PFSK-1 (cell line): ENCODE results near the gene TMOD4.

Source experiments
- FOXP2 ChIP-seq: optimal IDR thresholded peaks from 2 replicates; pipeline ENCODE3; 2011; ENCODE audit warnings: borderline replicate concordance, control low read depth, inconsistent platforms; ENCODE audit not compliant: insufficient read depth; ENCODE audit errors: extremely low read length, extremely low read depth
- POLR2AphosphoS5 ChIP-seq: IDR thresholded peaks from 2 replicates; pipeline ENCODE4 v1.6.1; 2012; ENCODE audit warnings: low read depth, mild to moderate bottlenecking, control low read depth, low read length, moderate library complexity
- REST ChIP-seq, 2 experiments: IDR thresholded peaks; 2 replicates each; pipeline versions ENCODE4 v1.6.1 to v1.8.0; 2011 to 2012; ENCODE audit warnings: low read depth in 2 of 2, low read length in 2 of 2, control low read depth in 1 of 2, inconsistent platforms in 1 of 2, mild to moderate bottlenecking in 1 of 2, moderate library complexity in 1 of 2; ENCODE audit not compliant: insufficient read depth in 1 of 2
- SIN3A ChIP-seq: IDR thresholded peaks from 2 replicates; pipeline ENCODE4 v1.6.1; 2012; ENCODE audit warnings: mild to moderate bottlenecking, low read length, moderate library complexity, borderline replicate concordance; ENCODE audit not compliant: insufficient read depth
- TAF1 ChIP-seq: IDR thresholded peaks from 2 replicates; pipeline ENCODE4 v1.6.1; 2012; ENCODE audit warnings: low read length, control low read depth, borderline replicate concordance; ENCODE audit not compliant: insufficient read depth

DNA sequence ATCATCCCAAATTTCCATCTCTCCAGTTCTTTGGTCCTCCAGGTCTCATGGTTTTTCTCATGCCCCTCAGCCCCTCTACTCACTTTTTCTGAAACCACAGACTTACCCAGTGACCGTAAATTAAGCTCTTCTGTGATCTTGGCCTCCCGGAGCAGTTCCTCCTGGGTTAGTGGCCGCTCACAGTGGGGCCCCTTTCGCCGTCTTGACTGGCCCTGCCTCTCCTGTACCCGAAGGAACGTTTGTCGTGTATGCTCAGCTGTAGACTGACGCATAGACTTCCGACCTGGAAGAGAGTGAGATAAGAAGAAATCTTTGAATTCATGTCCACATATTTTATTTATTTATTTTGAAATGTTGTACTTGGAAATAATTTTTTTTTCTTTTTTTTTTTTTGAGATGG is 8.4 kb upstream of the TMOD4 start:
- no peak for TF ChIP-seq TAF1
- no peak for TF ChIP-seq POLR2AphosphoS5
- TF ChIP-seq REST (IDR thresholded peaks at IDR 0.05; ENCODE audit: insufficient read depth in 1 of 2, low read depth in 2 of 2, low read length in 2 of 2), result no peak
- no peak for TF ChIP-seq SIN3A
- no peak for TF ChIP-seq FOXP2
